ENCODE results near the gene PPIF. TPM values are rescaled to one million over a fixed set of nuclear protein-coding genes. Genes with fewer than 3 reads are reported as not detected.
A peak's percentile ranks its signal among the peaks of the same experiment; 100 is the strongest.

Gene PPIF
- total RNA-seq, 2 donors from 2014 or later: 30.6 to 69.1 TPM

GRCh38 chr10:79377557-79378382 lies 30.5 kb downstream of the PPIF start:
- Histone ChIP-seq H3K4me1 (replicated peaks) (peaks cover 14% of the 10 kb centered on the region), H3K27me3 (replicated peaks; ENCODE audit: insufficient read depth) (no peaks in the 10 kb centered on the region), H3K27ac (no peak overlapping the region), H3K36me3 (no peaks in the 10 kb centered on the region), H3K4me3 (no peak overlapping the region), H3K9me3 (no peaks in the 10 kb centered on the region)
- DNase-seq (ENCODE audit: low spot score): no peak
- intact Hi-C loops (cut with DNase I): no loop called here
- TF ChIP-seq POLR2A (IDR thresholded peaks at IDR 0.05) (no peak), CTCF (IDR thresholded peaks at IDR 0.05) (no peak), POLR2AphosphoS5 (IDR thresholded peaks at IDR 0.05) (no peak)
- 92% methylated on average over 36 of the region's 36 CpGs for WGBS

- WGBS: 93% methylated on average over 7 of the region's 7 CpGs
- H3K4me3 ChIP-seq: no peak overlapping the region
- H3K4me1 ChIP-seq (replicated peaks): peaks cover 14% of the 10 kb centered on the region
- intact Hi-C loops (cut with DNase I): no loop called here
- H3K27ac ChIP-seq: no peak overlapping the region
- DNase-seq (ENCODE audit: low spot score): no peak
- TF ChIP-seq CTCF (IDR thresholded peaks at IDR 0.05) (no peak), POLR2AphosphoS5 (IDR thresholded peaks at IDR 0.05) (no peak), POLR2A (IDR thresholded peaks at IDR 0.05) (no peak)
- H3K27me3 ChIP-seq (replicated peaks; ENCODE audit: insufficient read depth): no peaks in the 10 kb centered on the region
- no peaks in the 10 kb centered on the region for H3K36me3 ChIP-seq
- H3K9me3 ChIP-seq: no peaks in the 10 kb centered on the region
Measured at GRCh38 chr10:79378383-79378646, 31.0 kb downstream of the PPIF start.

GRCh38 chr10:79378647-79379511 lies 31.6 kb downstream of the PPIF start:
- H3K27ac ChIP-seq: peak overlapping the region in 1 of 2 donors; percentile 67
- H3K9me3 ChIP-seq: no peaks in the 10 kb centered on the region
- no peak overlapping the region for H3K4me3 ChIP-seq
- peaks cover 14% of the 10 kb centered on the region for H3K4me1 ChIP-seq (replicated peaks)
- TF ChIP-seq POLR2A (IDR thresholded peaks at IDR 0.05) (no peak), CTCF (IDR thresholded peaks at IDR 0.05) (no peak), POLR2AphosphoS5 (IDR thresholded peaks at IDR 0.05) (no peak)
- WGBS: 82% methylated on average over 22 of the region's 22 CpGs
- intact Hi-C loops (cut with DNase I): no loop called here
- no peak for DNase-seq (ENCODE audit: low spot score)
- no peaks in the 10 kb centered on the region for H3K36me3 ChIP-seq
- no peaks in the 10 kb centered on the region for H3K27me3 ChIP-seq (replicated peaks; ENCODE audit: insufficient read depth)

GRCh38 chr10:79379512-79380124 lies 32.3 kb downstream of the PPIF start:
- peak overlapping the region; percentile 67 to 73 for H3K27ac ChIP-seq
- TF ChIP-seq POLR2A (IDR thresholded peaks at IDR 0.05) (no peak), POLR2AphosphoS5 (IDR thresholded peaks at IDR 0.05) (no peak), CTCF (IDR thresholded peaks at IDR 0.05) (no peak)
- H3K4me1 ChIP-seq (replicated peaks): peaks cover 14% of the 10 kb centered on the region
- H3K9me3 ChIP-seq: no peaks in the 10 kb centered on the region
- H3K36me3 ChIP-seq: no peaks in the 10 kb centered on the region
- H3K27me3 ChIP-seq (replicated peaks; ENCODE audit: insufficient read depth): no peaks in the 10 kb centered on the region
- no peak for DNase-seq (ENCODE audit: low spot score)
- no peak overlapping the region for H3K4me3 ChIP-seq
- 42% methylated on average over 6 of the region's 9 CpGs for WGBS
- intact Hi-C loops (cut with DNase I): loop anchor here (2.0 to 5.0 kb wide), 2 partner anchors 68 to 89 kb away; partner anchors contain the start of gene ZCCHC24
